GM21576 (cell line): Measurements from ENCODE around the gene CASP1.
"Not testable (repeated sequence)": the region's sequence is repeated elsewhere in the genome, so short reads cannot be mapped to it uniquely, and the experiment has no call there.

Source experiments
- ATAC-seq: cut with Tn5 transposase; IDR thresholded peaks from one replicate; pipeline ENCODE4 v1.9.1; 2021; ENCODE audit warnings: mild to moderate bottlenecking, moderate library complexity; ENCODE audit not compliant: unreplicated experiment

The CASP1 gene

DNA sequence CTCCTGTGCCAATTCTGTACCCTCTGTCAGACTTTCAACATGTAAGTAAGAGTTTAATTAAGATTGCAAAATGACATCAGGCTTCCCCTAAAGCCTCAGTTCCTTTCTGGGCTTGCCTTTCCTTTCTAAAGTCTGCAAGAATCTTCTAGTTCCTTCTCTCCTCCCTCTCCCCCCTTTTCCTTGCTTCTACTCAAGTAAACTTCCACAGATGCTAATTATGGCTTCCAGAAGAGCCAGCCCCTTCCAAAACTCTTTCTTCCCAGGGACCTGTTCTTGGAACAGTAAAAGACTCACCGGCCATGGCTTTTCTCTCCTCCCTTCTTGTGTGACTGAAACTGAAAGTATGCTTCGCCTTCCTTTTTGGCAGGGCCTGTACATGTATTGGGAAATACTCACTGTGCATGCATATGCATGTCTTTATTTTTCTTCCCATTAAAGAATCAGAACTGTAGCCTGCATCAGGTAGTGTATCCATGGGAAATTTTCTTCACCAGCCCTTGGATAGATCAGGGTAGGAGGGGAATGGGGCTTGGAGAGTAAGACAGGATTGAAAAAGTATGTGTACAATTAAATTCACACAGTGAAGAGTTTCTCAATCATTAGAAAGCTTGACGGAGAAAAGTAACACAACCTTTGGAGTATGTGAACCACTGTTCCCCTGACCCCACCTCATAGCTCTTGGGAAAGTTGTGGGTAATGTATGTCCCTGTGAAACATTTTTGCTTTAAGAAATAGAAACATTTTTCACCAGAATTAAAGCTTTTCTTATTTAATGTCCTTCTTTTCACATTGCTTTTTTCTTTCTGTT lies at the start of gene CASP1:
Gene CASP1, minus strand, starts transcription at position 332 of the 808 bp plus-strand sequence. Its CDS starts 31 bp downstream, at position 301.
- ATAC-seq: peak; percentile 95

GRCh38 chr11:105081412-105082150 lies 46.6 kb upstream of the CASP1 start:
- no peak for ATAC-seq

DNA sequence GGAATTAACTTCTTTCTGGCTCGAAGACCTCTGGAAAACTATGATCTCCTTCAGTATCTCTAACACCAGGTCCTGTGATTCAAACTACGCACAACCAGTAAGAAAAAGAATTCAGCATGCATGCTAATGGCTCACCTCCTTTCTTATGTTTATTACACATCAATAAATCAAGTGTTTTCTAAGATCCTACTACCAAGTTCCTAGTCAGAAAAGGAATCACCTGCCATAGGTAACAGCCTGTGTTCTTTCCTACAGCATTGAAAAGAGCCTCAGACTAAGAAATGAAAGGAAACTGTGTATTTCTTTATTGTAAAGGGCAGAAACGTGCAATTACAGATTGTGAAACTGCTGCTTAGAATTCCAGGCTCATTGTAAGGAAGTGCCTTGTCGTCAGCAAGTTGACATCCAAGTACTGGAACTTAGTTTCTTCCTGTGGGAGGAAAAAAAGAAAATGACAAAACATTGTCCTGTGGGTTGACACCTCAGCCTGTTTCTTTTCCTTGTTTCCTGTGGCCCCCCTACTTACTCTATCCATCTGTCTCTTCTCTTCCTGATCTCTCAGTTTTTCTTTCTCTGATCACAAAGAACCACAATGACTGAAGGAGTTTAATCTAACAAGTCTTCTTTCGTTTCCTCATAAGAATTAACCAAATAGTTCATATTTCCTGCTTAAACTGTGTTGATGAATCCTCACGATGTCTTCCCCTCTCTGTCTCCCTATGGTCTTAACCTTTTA lies 45.4 kb upstream of the CASP1 start:
- not testable (repeated sequence) for ATAC-seq

DNA sequence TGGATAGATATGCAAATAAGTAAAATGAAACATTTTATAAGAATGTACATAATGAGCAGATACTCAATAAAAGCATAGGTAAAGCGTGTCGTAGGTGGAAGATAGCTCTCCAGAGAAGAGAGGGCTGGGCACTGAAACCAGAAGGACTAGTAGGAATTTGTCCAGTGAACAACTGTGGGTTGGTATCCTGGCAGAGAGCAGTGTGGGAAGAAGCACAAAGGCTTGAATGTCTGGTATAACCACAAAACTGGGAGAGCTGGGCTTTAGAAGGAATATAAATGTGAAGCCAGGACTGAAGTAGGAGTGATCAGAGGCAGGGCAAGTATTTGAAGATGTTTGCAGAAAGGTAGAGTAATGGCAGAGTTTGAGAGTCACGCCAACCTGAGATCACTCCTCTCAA lies 43.3 kb upstream of the CASP1 start:
- ATAC-seq: no peak

DNA sequence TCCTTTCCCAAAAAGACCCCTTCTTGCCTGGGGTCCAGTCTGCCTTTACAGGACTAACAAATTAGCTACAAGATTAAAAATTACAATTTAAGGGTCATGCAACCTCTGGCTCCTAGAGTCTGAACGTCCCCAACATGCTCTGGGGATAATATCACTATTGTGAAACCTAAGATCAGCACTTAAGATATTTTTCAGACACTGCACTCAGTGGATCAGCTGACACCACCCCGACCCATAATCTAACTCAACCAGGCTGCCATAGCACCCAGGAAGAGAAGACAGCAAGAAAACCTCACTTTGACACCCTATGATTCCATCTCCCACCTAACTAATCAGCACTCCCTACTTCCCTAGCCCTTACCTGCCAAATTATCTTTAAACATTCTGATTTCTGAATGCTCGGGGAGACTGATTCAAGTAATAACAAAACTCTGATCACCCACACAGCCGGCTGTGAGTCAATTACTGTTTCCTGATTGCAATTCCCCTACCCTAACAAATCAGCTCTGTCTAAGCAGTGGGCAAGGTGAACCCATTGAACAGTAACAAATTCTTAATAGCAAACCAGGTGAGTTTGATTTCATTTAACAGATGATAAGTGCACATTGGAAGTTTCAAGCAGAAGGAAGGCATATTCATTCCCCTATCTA lies 42.3 kb upstream of the CASP1 start:
- ATAC-seq: not testable (repeated sequence)

DNA sequence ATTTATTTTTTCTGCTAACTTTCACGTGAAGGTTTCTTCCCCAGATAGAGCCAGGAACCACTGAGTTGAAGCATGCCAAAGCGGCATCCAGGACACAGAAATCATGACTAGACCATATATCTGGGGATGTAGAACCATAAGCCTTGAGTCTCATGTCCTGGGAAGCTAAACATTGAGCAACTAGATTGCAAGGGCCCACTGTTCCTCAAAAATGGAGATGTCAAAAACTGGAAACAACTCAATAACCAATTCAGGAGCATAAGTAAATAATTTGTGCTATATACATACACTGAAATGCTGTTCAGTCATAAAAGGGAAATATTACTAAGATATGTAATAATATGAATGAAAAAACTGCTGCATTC lies 39.2 kb upstream of the CASP1 start:
- no peak for ATAC-seq

DNA sequence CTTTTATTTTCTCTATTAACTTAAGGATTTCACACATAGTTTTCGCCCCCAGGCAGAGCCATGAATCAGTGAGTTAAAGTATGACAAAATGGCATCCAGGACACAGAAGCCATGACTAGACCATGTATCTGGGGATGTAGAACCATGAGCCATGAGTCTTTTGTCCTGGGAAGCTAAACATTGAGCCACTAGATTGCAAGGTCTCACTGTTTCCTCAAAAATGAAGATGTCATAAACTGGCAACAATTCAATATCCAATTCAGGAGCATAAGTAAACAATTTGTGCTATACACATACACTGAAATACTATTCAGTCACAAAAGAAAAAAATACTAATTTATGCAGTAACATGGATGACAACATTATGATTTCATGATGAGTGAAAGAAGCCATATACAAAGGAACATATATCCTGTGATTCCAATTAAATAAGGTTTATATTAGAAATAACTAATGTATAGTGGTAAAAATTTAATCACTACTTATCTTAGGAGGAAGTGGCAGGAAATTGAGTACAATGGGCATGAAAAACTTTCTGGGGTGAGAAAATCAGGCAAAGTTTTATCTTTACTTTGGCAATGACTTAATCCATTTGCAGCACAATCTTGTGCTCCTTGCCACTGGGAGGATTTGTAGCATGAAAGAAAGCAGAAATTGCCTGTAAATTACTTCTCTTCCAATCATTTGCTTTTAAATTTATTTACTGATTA lies 38.7 kb upstream of the CASP1 start:
- ATAC-seq: no peak

GRCh38 chr11:105072080-105072479 lies 37.1 kb upstream of the CASP1 start:
- ATAC-seq: not testable (repeated sequence)

DNA sequence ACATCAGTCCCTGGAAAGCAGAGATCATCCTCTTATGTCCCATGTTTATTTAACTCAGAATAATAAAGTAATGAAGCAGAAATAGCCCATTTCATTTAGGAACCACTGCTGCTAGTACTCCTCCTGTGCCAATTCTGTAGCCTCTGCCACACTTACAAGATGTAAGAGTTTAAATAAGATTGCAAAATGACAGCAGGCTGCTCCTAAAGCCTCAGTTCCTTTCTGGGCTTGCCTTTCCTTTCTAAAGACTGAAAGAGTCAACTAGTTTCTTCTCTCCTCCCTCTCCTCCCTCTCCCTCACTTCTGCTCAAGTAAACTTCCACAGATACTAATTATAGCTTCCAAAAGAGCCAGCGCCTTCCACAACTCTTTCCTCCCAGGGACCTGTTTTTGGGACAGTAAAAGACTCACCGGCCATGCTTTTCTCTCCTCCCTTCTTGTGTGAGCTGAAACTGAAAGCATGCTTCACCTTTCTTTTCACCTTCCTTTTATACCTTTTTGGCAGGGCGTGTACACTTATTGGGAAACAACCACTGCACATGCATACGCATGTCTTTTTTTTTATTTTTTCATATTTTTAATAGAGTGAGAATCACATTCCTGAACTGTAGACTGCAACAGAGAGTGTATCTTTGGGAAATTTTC lies 36.3 kb upstream of the CASP1 start:
- no peak for ATAC-seq

DNA sequence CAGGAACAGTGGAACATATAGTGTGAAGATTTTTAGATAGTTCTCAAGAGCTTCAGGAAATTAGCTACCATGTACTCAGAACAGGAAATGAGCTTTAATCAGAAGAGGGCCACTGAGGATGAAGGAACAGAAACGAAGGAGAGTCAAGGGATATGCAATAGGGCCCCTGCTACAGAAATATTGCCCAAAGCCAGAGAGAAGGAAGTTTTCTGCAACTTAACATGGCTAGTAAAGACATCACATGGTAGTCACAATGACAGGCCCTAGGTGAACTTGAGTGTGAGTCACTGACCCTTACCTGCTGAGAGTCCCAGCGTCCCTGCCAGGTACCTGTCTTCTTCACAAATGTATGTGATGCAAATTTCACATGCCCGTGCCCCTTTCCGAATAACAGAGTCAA lies 35.4 kb upstream of the CASP1 start:
- ATAC-seq: no peak

GRCh38 chr11:105069749-105070148 lies 34.8 kb upstream of the CASP1 start:
- ATAC-seq: not testable (repeated sequence)

GRCh38 chr11:105063245-105063941 lies 28.4 kb upstream of the CASP1 start:
- ATAC-seq: not testable (repeated sequence)

GRCh38 chr11:105057432-105057831 lies 22.5 kb upstream of the CASP1 start:
- ATAC-seq: no peak

DNA sequence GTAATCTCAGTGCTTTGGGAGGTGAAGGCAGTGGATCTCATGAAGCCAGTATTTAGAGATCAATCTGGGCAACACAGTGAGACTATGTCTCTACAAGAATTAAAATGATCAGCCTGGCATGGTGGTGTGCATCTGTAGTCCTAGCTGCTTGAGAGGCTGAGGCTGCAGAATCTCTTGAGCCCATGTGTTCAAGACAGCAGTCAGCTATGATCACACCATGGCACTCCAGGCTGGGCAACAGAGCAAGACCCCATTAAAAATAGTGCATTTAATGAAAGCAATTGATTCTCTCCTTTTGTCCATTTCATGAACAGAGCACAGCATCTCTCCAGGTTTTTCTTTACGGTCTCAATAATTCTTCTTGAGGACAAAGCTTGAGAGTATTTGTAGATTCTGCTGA lies 21.5 kb upstream of the CASP1 start:
- ATAC-seq: no peak

- no peak for ATAC-seq
These were observed 20.0 kb upstream of the CASP1 start for GRCh38 chr11:105054723-105055493.

DNA sequence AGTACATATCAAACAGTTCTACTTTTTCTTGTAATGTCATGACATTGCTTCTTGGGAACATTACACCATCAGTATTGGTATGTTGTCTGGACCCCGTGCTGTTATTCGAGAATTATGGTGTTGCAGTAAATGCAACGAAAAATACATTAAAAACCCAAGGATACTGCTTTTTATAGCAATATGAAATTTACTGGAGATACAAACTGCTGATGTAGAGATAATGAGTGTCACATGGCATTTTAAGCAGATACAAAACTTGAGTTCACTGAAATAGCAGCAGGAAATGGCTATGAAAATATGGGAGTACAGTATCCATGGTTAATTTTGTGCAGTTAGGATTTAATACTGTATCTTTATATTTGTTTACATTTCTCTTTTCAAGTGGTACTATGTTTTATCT lies 17.5 kb upstream of the CASP1 start:
- no peak for ATAC-seq

DNA sequence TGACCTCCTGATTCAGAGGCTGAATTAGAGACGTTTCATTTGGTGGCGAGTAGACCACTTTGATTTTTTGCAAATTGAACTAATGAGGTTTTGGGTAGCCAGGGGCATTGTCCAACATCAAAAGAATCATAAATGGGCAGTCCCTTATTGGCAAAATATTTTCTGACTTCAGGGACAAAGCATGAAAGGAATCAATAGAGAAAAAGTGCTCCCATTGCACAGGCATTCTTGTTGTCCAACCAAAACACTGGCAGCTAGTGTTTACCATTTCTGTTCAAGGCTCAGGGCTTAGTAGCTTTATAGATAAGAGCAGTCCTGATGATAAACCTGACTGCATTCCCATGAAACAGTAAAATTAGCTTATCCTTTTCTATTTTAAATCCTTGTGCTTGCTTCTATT lies 16.6 kb upstream of the CASP1 start:
- ATAC-seq: no peak

GRCh38 chr11:105049481-105049880 lies 14.5 kb upstream of the CASP1 start:
- no peak for ATAC-seq
